Activated T-helper 1 cell treated with anti-CD3 and anti-CD28 coated beads, Interleukin-12 subunit alpha, Interleukin-12 subunit beta, Interleukin-2, Interleukin-4 antibody, amounts not matched to agents 30 ng/mL and 10 ng/mL and 1 ng/mL, durations not matched to agents 14 hours and 24 hours and 36 hours (primary cell): Measurements from ENCODE around the gene MEIS1. TPM values are rescaled to one million over a fixed set of nuclear protein-coding genes. Genes with fewer than 3 reads are reported as not detected.

ENCODE experiments used
- DNase-seq: peaks from one replicate; pipeline ENCODE4 v3.0.0; 2021; ENCODE audit warnings: low spot score
- H3K27ac Mint-ChIP-seq: one replicate; pipeline ENCODE4 v1.8.0; 2021; ENCODE audit warnings: mild to moderate bottlenecking, mixed read lengths
- H3K27me3 Mint-ChIP-seq: one replicate; pipeline ENCODE4 v1.8.0; 2022; ENCODE audit warnings: mild to moderate bottlenecking, moderate library complexity, mixed read lengths; ENCODE audit not compliant: insufficient read depth
- H3K36me3 Mint-ChIP-seq: one replicate; pipeline ENCODE4 v1.8.0; 2021; ENCODE audit warnings: low read depth, mixed read lengths
- H3K4me1 Mint-ChIP-seq: one replicate; pipeline ENCODE4 v1.8.0; 2021; ENCODE audit warnings: low read depth, mixed read lengths
- H3K4me3 Mint-ChIP-seq: one replicate; pipeline ENCODE4 v1.8.0; 2021; ENCODE audit warnings: mild to moderate bottlenecking, moderate library complexity, mixed read lengths
- H3K9me3 Mint-ChIP-seq: one replicate; pipeline ENCODE4 v1.8.0; 2021; ENCODE audit warnings: mixed read lengths
- intact Hi-C: fragments of 100-400 bp; cut with micrococcal nuclease; formaldehyde crosslinking; loops from one replicate; pipeline ENCODE4 v1.15.1; 2024
- total RNA-seq: library from RNA; stranded (reverse); gene quantifications from 2 replicates; pipeline ENCODE4 v1.2.3, GENCODE V29; 2022

Gene MEIS1
- total RNA-seq, 1 donor from 2014 or later: not detected

GRCh38 chr2:66433945-66434678 lies 813 bp upstream of the MEIS1 start:
- intact Hi-C loops: no loop called here
- DNase-seq: no peak
- H3K4me1 Mint-ChIP-seq: peaks cover 24% of the 10 kb centered on the region
- peak overlapping the region; percentile 40 for H3K27ac Mint-ChIP-seq
- peaks cover 84% of the 10 kb centered on the region for H3K27me3 Mint-ChIP-seq
- H3K9me3 Mint-ChIP-seq: no peaks in the 10 kb centered on the region
- H3K36me3 Mint-ChIP-seq: peaks cover 2% of the 10 kb centered on the region
- H3K4me3 Mint-ChIP-seq: peak overlapping the region; percentile 74

GRCh38 chr2:66435549-66435875 lies 587 bp downstream of the MEIS1 start:
- intact Hi-C loops: no loop called here
- H3K4me1 Mint-ChIP-seq: peaks cover 24% of the 10 kb centered on the region
- H3K4me3 Mint-ChIP-seq: peak overlapping the region; percentile 70
- no peak for DNase-seq
- no peaks in the 10 kb centered on the region for H3K9me3 Mint-ChIP-seq
- H3K27ac Mint-ChIP-seq: no peak overlapping the region
- H3K27me3 Mint-ChIP-seq: peaks cover 91% of the 10 kb centered on the region
- peaks cover 2% of the 10 kb centered on the region for H3K36me3 Mint-ChIP-seq

GRCh38 chr2:66435963-66436362 lies 1.0 kb downstream of the MEIS1 start:
- Mint-ChIP-seq H3K27ac (no peak overlapping the region), H3K4me1 (peaks cover 24% of the 10 kb centered on the region), H3K9me3 (no peaks in the 10 kb centered on the region), H3K27me3 (peaks cover 91% of the 10 kb centered on the region), H3K4me3 (peak overlapping the region; percentile 70), H3K36me3 (peaks cover 2% of the 10 kb centered on the region)
- no peak for DNase-seq
- intact Hi-C loops: loop anchor here (2.0 kb wide), 1 partner anchor 143 kb away; no protein-coding TSS in a partner anchor

- no peak overlapping the region for H3K27ac Mint-ChIP-seq
- H3K4me1 Mint-ChIP-seq: peaks cover 24% of the 10 kb centered on the region
- no peak for DNase-seq
- H3K27me3 Mint-ChIP-seq: peaks cover 92% of the 10 kb centered on the region
- H3K9me3 Mint-ChIP-seq: no peaks in the 10 kb centered on the region
- H3K4me3 Mint-ChIP-seq: no peak overlapping the region
- peaks cover 2% of the 10 kb centered on the region for H3K36me3 Mint-ChIP-seq
- intact Hi-C loops: loop anchor here (2.0 kb wide), 1 partner anchor 142 kb away; no protein-coding TSS in a partner anchor
Measured at GRCh38 chr2:66436581-66437001, 1.7 kb downstream of the MEIS1 start.

GRCh38 chr2:66437109-66437690 lies 2.3 kb downstream of the MEIS1 start:
- Mint-ChIP-seq H3K36me3 (peaks cover 2% of the 10 kb centered on the region), H3K4me1 (peaks cover 24% of the 10 kb centered on the region), H3K27me3 (peaks cover 90% of the 10 kb centered on the region), H3K9me3 (no peaks in the 10 kb centered on the region), H3K4me3 (no peak overlapping the region), H3K27ac (no peak overlapping the region)
- intact Hi-C loops: loop anchor here (2.0 kb wide), 1 partner anchor 142 kb away; no protein-coding TSS in a partner anchor
- DNase-seq: no peak

- peaks cover 24% of the 10 kb centered on the region for H3K4me1 Mint-ChIP-seq
- intact Hi-C loops: loop anchor here (2.0 kb wide), 1 partner anchor 141 kb away; no protein-coding TSS in a partner anchor
- H3K9me3 Mint-ChIP-seq: no peaks in the 10 kb centered on the region
- H3K27ac Mint-ChIP-seq: no peak overlapping the region
- no peak overlapping the region for H3K4me3 Mint-ChIP-seq
- no peak for DNase-seq
- H3K36me3 Mint-ChIP-seq: peaks cover 2% of the 10 kb centered on the region
- H3K27me3 Mint-ChIP-seq: peaks cover 92% of the 10 kb centered on the region
Measured at GRCh38 chr2:66437691-66438497, 3.0 kb downstream of the MEIS1 start.

GRCh38 chr2:66438498-66438833 lies 3.5 kb downstream of the MEIS1 start:
- H3K4me1 Mint-ChIP-seq: peaks cover 23% of the 10 kb centered on the region
- H3K9me3 Mint-ChIP-seq: no peaks in the 10 kb centered on the region
- intact Hi-C loops: no loop called here
- H3K27me3 Mint-ChIP-seq: peaks cover 88% of the 10 kb centered on the region
- H3K36me3 Mint-ChIP-seq: peaks cover 2% of the 10 kb centered on the region
- DNase-seq: no peak
- no peak overlapping the region for H3K27ac Mint-ChIP-seq
- no peak overlapping the region for H3K4me3 Mint-ChIP-seq

GRCh38 chr2:66438891-66439811 lies 4.2 kb downstream of the MEIS1 start:
- Mint-ChIP-seq H3K27me3 (peaks cover 87% of the 10 kb centered on the region), H3K4me1 (peaks cover 18% of the 10 kb centered on the region), H3K36me3 (peaks cover 2% of the 10 kb centered on the region), H3K27ac (no peak overlapping the region), H3K4me3 (no peak overlapping the region), H3K9me3 (no peaks in the 10 kb centered on the region)
- intact Hi-C loops: no loop called here
- DNase-seq: no peak

GRCh38 chr2:66439812-66440542 lies 5.1 kb downstream of the MEIS1 start:
- H3K4me1 Mint-ChIP-seq: peaks cover 10% of the 10 kb centered on the region
- intact Hi-C loops: no loop called here
- DNase-seq: no peak
- peaks cover 79% of the 10 kb centered on the region for H3K27me3 Mint-ChIP-seq
- no peaks in the 10 kb centered on the region for H3K9me3 Mint-ChIP-seq
- peaks cover 1% of the 10 kb centered on the region for H3K36me3 Mint-ChIP-seq
- no peak overlapping the region for H3K27ac Mint-ChIP-seq
- H3K4me3 Mint-ChIP-seq: no peak overlapping the region

- Mint-ChIP-seq H3K9me3 (no peaks in the 10 kb centered on the region), H3K4me1 (peaks cover 6% of the 10 kb centered on the region), H3K36me3 (no peaks in the 10 kb centered on the region), H3K27me3 (peaks cover 72% of the 10 kb centered on the region), H3K27ac (no peak overlapping the region), H3K4me3 (no peak overlapping the region)
- intact Hi-C loops: no loop called here
- DNase-seq: no peak
Measured at GRCh38 chr2:66440708-66441497, 6.0 kb downstream of the MEIS1 start.

GRCh38 chr2:66441581-66442320 lies 6.8 kb downstream of the MEIS1 start:
- H3K36me3 Mint-ChIP-seq: no peaks in the 10 kb centered on the region
- no peak overlapping the region for H3K27ac Mint-ChIP-seq
- H3K9me3 Mint-ChIP-seq: no peaks in the 10 kb centered on the region
- DNase-seq: no peak
- intact Hi-C loops: no loop called here
- no peak overlapping the region for H3K4me3 Mint-ChIP-seq
- peaks cover 6% of the 10 kb centered on the region for H3K4me1 Mint-ChIP-seq
- H3K27me3 Mint-ChIP-seq: peaks cover 69% of the 10 kb centered on the region
